Measurements from ENCODE around the gene GNG4. TPM values are rescaled to one million over a fixed set of nuclear protein-coding genes. Genes with fewer than 3 reads are reported as not detected.

The GNG4 gene
- total RNA-seq, 2 donors from 2014 or later, result 13.5 to 14.2 TPM

DNA sequence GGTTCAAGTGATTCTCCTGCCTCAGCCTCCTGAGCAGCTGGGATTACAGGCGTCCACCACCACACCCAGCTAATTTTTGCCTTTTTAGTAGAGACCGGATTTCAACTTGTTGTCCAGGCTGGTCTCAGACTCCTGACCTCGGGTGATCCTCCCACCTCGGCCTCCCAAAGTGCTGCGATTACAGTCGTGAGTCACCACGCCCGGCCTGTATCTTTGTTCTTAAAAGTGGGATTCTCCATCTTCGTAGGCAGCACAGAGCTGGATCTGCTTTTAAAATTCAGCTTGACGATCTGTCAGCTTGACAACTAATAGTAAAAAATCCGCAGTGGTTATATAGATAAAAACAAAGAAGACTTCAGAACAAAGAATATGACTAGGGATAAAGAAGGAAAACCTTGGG lies 2.8 kb upstream of the GNG4 start:
- peaks cover 41% of the 10 kb centered on the region for H3K27me3 Mint-ChIP-seq (ENCODE audit: insufficient read depth)
- H3K36me3 Mint-ChIP-seq (ENCODE audit: low read depth), result no peaks in the 10 kb centered on the region
- TF ChIP-seq, protein P1, sequence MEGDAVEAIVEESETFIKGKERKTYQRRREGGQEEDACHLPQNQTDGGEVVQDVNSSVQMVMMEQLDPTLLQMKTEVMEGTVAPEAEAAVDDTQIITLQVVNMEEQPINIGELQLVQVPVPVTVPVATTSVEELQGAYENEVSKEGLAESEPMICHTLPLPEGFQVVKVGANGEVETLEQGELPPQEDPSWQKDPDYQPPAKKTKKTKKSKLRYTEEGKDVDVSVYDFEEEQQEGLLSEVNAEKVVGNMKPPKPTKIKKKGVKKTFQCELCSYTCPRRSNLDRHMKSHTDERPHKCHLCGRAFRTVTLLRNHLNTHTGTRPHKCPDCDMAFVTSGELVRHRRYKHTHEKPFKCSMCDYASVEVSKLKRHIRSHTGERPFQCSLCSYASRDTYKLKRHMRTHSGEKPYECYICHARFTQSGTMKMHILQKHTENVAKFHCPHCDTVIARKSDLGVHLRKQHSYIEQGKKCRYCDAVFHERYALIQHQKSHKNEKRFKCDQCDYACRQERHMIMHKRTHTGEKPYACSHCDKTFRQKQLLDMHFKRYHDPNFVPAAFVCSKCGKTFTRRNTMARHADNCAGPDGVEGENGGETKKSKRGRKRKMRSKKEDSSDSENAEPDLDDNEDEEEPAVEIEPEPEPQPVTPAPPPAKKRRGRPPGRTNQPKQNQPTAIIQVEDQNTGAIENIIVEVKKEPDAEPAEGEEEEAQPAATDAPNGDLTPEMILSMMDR (conservative IDR thresholded peaks at IDR 0.05), result no peak

DNA sequence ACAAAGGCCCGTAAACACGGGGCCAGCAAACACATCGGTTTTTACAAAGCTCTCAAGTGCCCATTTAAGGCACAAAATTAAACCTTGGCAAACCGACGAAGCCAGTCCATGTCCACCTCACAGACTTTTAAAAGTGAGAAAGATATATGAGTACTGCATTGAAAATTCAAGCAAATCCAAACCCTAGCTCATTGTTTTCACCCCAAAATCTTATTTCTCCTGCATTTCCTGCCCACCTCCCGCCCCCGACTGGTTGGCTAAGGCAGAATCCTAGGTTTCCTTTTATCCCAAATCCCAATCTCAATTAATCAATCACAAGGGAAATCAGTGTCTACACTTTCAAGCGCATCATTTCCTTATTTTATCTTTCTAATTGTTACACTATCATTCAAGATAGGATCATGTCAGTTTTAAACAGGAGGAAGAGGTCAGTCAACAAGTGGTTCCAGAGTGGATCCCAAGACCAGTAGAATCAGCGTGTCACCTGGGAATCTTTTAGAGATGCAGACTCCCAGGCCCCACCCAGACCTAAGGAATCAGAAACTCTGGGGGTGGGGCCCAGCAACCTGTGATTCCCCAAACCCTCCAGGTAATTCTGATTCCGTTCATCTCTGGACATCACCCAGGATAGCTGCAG lies 1.7 kb upstream of the GNG4 start:
- Histone ChIP-seq H3K36me3 (ENCODE audit: control insufficient read depth, insufficient read depth, low read length) (no peaks in the 10 kb centered on the region), H3K9ac (ENCODE audit: extremely low read depth, low read length, poor library complexity, severe bottlenecking) (no peak overlapping the region), H3K9me3 (ENCODE audit: control insufficient read depth, low read length) (no peaks in the 10 kb centered on the region), H3K4me1 (ENCODE audit: control insufficient read depth, insufficient read depth, low read length) (no peaks in the 10 kb centered on the region), H3K27me3 (ENCODE audit: control insufficient read depth, insufficient read depth, low read length, poor library complexity, severe bottlenecking) (peaks cover 43% of the 10 kb centered on the region), H3K4me3 (ENCODE audit: low read length) (peak overlapping the region; percentile 75), H3K27ac (ENCODE audit: low read depth, low read length) (no peak overlapping the region)
- H3K4me3 Mint-ChIP-seq, result peak overlapping the region; percentile 60
- TF ChIP-seq, protein P1 (conservative IDR thresholded peaks at IDR 0.05), result no peak
- H3K36me3 Mint-ChIP-seq (ENCODE audit: low read depth), result no peaks in the 10 kb centered on the region
- no peaks in the 10 kb centered on the region for H3K9me3 Mint-ChIP-seq
- H3K4me1 Mint-ChIP-seq, result peaks cover 22% of the 10 kb centered on the region
- no peak overlapping the region for H3K27ac Mint-ChIP-seq
- DNase-seq, result no peak
- WGBS, 2 experiments (ENCODE audit: insufficient coverage in 1 of 2, insufficient read length in 1 of 2), result 70 to 80% methylated on average over 8 to 10 of the region's 10 CpGs
- H3K27me3 Mint-ChIP-seq (ENCODE audit: insufficient read depth), result peaks cover 44% of the 10 kb centered on the region

More for the DNA sequence above, 2.8 kb upstream of the GNG4 start:
- Histone ChIP-seq H3K4me1 (ENCODE audit: control insufficient read depth, insufficient read depth, low read length) (no peaks in the 10 kb centered on the region), H3K9ac (ENCODE audit: extremely low read depth, low read length, poor library complexity, severe bottlenecking) (no peak overlapping the region), H3K4me3 (ENCODE audit: low read length) (no peak overlapping the region), H3K9me3 (ENCODE audit: control insufficient read depth, low read length) (no peaks in the 10 kb centered on the region), H3K36me3 (ENCODE audit: control insufficient read depth, insufficient read depth, low read length) (no peaks in the 10 kb centered on the region), H3K27me3 (ENCODE audit: control insufficient read depth, insufficient read depth, low read length, poor library complexity, severe bottlenecking) (peaks cover 36% of the 10 kb centered on the region), H3K27ac (ENCODE audit: low read depth, low read length) (no peak overlapping the region)
- H3K4me3 Mint-ChIP-seq, result no peak overlapping the region
- DNase-seq, result no peak
- H3K4me1 Mint-ChIP-seq, result peaks cover 18% of the 10 kb centered on the region
- WGBS, 2 experiments (ENCODE audit: insufficient coverage in 1 of 2, insufficient read length in 1 of 2), result 94 to 95% methylated on average over 11 of the region's 11 CpGs
- no peaks in the 10 kb centered on the region for H3K9me3 Mint-ChIP-seq
- no peak overlapping the region for H3K27ac Mint-ChIP-seq

DNA sequence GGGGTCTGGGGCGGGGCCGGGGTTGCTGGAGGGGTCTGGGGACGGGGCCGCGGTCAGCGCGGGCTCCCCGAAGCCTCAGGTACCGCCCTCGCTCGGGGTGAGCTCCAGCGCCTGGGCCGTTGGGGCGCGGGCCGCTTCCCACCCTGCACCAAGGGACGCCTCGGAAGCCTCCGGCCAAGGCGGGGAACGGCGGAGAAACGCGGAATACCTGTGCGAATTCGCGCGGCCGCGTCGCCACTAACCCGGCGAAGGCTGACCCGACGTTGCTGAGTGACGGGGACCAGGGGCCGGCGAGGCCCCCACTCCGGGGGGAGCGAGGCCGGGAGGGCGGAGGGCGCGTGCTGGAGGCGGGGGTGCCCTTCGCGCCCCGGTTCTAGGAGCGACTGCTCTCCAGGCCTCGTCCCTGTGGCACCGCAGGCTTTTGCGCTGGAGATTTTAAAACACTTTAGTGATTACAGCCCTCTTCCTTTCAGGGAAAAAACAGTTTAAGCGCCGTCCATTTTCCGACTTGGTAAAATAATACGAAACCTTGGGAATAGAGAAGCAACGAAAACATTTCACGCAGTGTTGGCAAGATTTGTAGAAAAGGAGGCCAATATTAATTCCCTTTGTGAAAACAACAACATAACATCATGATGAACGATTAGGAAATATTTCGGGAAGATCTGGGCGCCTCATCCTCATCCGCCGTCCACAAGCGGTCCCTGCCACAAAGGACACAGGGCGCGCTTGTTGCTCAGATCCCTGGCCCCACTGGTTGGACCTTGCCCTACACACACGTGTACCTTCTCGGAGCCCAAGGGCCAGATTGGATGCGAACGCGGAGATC lies 971 bp upstream of the GNG4 start:
- Histone ChIP-seq H3K27me3 (ENCODE audit: control insufficient read depth, insufficient read depth, low read length, poor library complexity, severe bottlenecking) (peaks cover 49% of the 10 kb centered on the region), H3K9ac (ENCODE audit: extremely low read depth, low read length, poor library complexity, severe bottlenecking) (no peak overlapping the region), H3K4me1 (ENCODE audit: control insufficient read depth, insufficient read depth, low read length) (no peaks in the 10 kb centered on the region), H3K9me3 (ENCODE audit: control insufficient read depth, low read length) (no peaks in the 10 kb centered on the region), H3K27ac (ENCODE audit: low read depth, low read length) (no peak overlapping the region), H3K36me3 (ENCODE audit: control insufficient read depth, insufficient read depth, low read length) (no peaks in the 10 kb centered on the region), H3K4me3 (ENCODE audit: low read length) (peak overlapping the region; percentile 75)
- Mint-ChIP-seq H3K27ac (peak overlapping the region; percentile 23), H3K4me1 (peaks cover 22% of the 10 kb centered on the region), H3K36me3 (ENCODE audit: low read depth) (no peaks in the 10 kb centered on the region), H3K27me3 (ENCODE audit: insufficient read depth) (peaks cover 44% of the 10 kb centered on the region), H3K9me3 (no peaks in the 10 kb centered on the region), H3K4me3 (peak overlapping the region; percentile 60)
- 8 to 22% methylated on average over 43 to 71 of the region's 71 CpGs for WGBS, 2 experiments (ENCODE audit: insufficient coverage in 1 of 2, insufficient read length in 1 of 2)
- DNase-seq, result peak; percentile 91
- TF ChIP-seq, protein P1 (conservative IDR thresholded peaks at IDR 0.05), result no peak
